ENCODE measurements around the gene VPS37D.
A peak's percentile ranks its signal among the peaks of the same experiment; 100 is the strongest.
"Not testable (repeated sequence)": the region's sequence is repeated elsewhere in the genome, so short reads cannot be mapped to it uniquely, and the experiment has no call there.

VPS37D gene

GRCh38 chr7:73713319-73713718, 45.7 kb downstream of the VPS37D start:
- H2AK5ac ChIP-seq (ENCODE audit: low read depth, low read length); H3K14ac ChIP-seq (ENCODE audit: low read length); H3K36me3 ChIP-seq (replicated peaks in 1 of 2; ENCODE audit: control insufficient read depth in 2 of 2, insufficient read depth in 2 of 2, low read length in 2 of 2); H2AFZ ChIP-seq (ENCODE audit: low read length); H3K27ac ChIP-seq (replicated peaks; ENCODE audit: low read length); H2BK12ac ChIP-seq (ENCODE audit: low read length); H3K4me1 ChIP-seq (ENCODE audit: control insufficient read depth in 2 of 2, insufficient read depth in 1 of 2, low read depth in 1 of 2, low read length in 2 of 2); H3K23ac ChIP-seq (ENCODE audit: low read depth, low read length, poor library complexity); H2BK15ac ChIP-seq (ENCODE audit: low read length); H2BK5ac ChIP-seq (ENCODE audit: low read length); H3K4me3 ChIP-seq (ENCODE audit: low read length in 2 of 2); DNase-seq (ENCODE audit: low spot score); H4K8ac ChIP-seq (ENCODE audit: low read depth, low read length); H3K27me3 ChIP-seq (ENCODE audit: control insufficient read depth in 3 of 3, insufficient read depth in 3 of 3, low read depth in 1 of 3, low read length in 3 of 3); H3K9ac ChIP-seq (ENCODE audit: low read depth, low read length, poor library complexity); H3K4me2 ChIP-seq (ENCODE audit: insufficient read depth, low read length, poor library complexity, severe bottlenecking); H2BK120ac ChIP-seq (ENCODE audit: low read depth, low read length); H3K9me3 ChIP-seq (replicated peaks in 1 of 2; ENCODE audit: control insufficient read depth in 2 of 2, insufficient read depth in 1 of 2, low read depth in 1 of 2, low read length in 2 of 2); H3K4ac ChIP-seq (ENCODE audit: low read length); H3K18ac ChIP-seq (ENCODE audit: low read length); H4K91ac ChIP-seq (ENCODE audit: low read depth, low read length, poor library complexity): not testable (repeated sequence)
- peaks cover 11% of the 10 kb centered on the region for H3K79me1 ChIP-seq (ENCODE audit: low read depth, low read length)
- WGBS, 2 donors (ENCODE audit: extremely low coverage in 2 of 2, insufficient read length in 2 of 2, insufficient replicate concordance in 1 of 2): no CpG with 5 or more reads among the region's 6 CpGs

DNA sequence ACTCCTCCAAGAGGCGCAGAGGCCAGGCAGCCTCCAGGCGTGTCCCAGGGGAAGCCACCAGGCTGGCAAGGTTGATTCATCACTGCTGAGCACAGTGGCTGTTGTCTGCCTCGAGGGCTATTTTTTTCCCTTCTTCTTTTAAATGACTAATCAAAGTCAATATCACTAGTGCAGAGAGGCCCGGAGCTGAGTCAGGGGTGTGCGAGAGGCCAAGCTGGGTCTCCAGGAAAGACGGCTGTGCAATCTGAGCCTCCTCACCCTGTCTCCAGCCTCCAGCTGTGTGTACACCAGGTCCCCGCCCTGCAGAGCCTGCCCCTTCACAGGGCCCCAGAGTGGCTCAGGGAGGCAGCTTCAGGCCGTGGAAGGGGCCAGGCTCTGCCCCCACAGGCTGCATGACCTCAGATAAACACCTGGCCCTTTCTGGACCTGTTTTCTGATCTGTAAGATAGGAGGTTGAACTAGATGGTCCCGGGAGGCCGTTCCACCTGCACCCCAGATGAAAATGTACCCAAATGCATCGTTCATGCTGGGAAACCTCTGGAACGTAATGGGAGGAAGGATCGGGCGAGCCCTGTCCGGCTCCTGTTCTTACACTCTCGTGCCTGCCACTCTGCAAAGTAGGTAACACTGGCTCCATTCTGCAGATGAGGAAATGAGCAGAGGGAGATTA, 48.2 kb downstream of the VPS37D start:
- H4K91ac ChIP-seq (ENCODE audit: low read depth, low read length, poor library complexity): no peak overlapping the region
- H4K8ac ChIP-seq (ENCODE audit: low read depth, low read length): no peak overlapping the region
- no peak overlapping the region for H2AFZ ChIP-seq (ENCODE audit: low read length)
- no peaks in the 10 kb centered on the region for H3K36me3 ChIP-seq (replicated peaks in 1 of 2; ENCODE audit: control insufficient read depth in 2 of 2, insufficient read depth in 2 of 2, low read length in 2 of 2)
- no peak overlapping the region for H2BK5ac ChIP-seq (ENCODE audit: low read length)
- no peak overlapping the region for H3K14ac ChIP-seq (ENCODE audit: low read length)
- H2BK12ac ChIP-seq (ENCODE audit: low read length): no peak overlapping the region
- no peaks in the 10 kb centered on the region for H3K9me3 ChIP-seq (replicated peaks in 1 of 2; ENCODE audit: control insufficient read depth in 2 of 2, insufficient read depth in 1 of 2, low read depth in 1 of 2, low read length in 2 of 2)
- H2BK15ac ChIP-seq (ENCODE audit: low read length): no peak overlapping the region
- no peak overlapping the region for H3K27ac ChIP-seq (replicated peaks; ENCODE audit: low read length)
- no peak overlapping the region for H2AK5ac ChIP-seq (ENCODE audit: low read depth, low read length)
- no peak overlapping the region for H3K4me3 ChIP-seq (ENCODE audit: low read length in 2 of 2)
- no peak overlapping the region for H3K4me2 ChIP-seq (ENCODE audit: insufficient read depth, low read length, poor library complexity, severe bottlenecking)
- H3K27me3 ChIP-seq (ENCODE audit: control insufficient read depth in 3 of 3, insufficient read depth in 3 of 3, low read depth in 1 of 3, low read length in 3 of 3): peaks cover 0 to 17% (median 8%) of the 10 kb centered on the region in 3 experiments
- WGBS, 2 donors (ENCODE audit: extremely low coverage in 2 of 2, insufficient read length in 2 of 2, insufficient replicate concordance in 1 of 2): no CpG with 5 or more reads among the region's 16 CpGs
- H3K18ac ChIP-seq (ENCODE audit: low read length): no peak overlapping the region
- DNase-seq (ENCODE audit: low spot score): no peak
- H3K79me1 ChIP-seq (ENCODE audit: low read depth, low read length): peaks cover 10% of the 10 kb centered on the region
- H3K23ac ChIP-seq (ENCODE audit: low read depth, low read length, poor library complexity): peak overlapping the region; percentile 45
- no peak overlapping the region for H3K4ac ChIP-seq (ENCODE audit: low read length)
- H2BK120ac ChIP-seq (ENCODE audit: low read depth, low read length): no peak overlapping the region
- no peak overlapping the region for H3K9ac ChIP-seq (ENCODE audit: low read depth, low read length, poor library complexity)
- H3K4me1 ChIP-seq (ENCODE audit: control insufficient read depth in 2 of 2, insufficient read depth in 1 of 2, low read depth in 1 of 2, low read length in 2 of 2): peaks cover 3 to 4% of the 10 kb centered on the region in 2 donors

- DNase-seq (ENCODE audit: low spot score): no peak
- H3K27ac ChIP-seq (replicated peaks; ENCODE audit: low read length): no peak overlapping the region
- WGBS, 2 donors (ENCODE audit: extremely low coverage in 2 of 2, insufficient read length in 2 of 2, insufficient replicate concordance in 1 of 2): no CpG with 5 or more reads among the region's 4 CpGs
- H3K9me3 ChIP-seq (replicated peaks in 1 of 2; ENCODE audit: control insufficient read depth in 2 of 2, insufficient read depth in 1 of 2, low read depth in 1 of 2, low read length in 2 of 2): no peaks in the 10 kb centered on the region
- H3K14ac ChIP-seq (ENCODE audit: low read length): no peak overlapping the region
- H4K8ac ChIP-seq (ENCODE audit: low read depth, low read length): no peak overlapping the region
- no peak overlapping the region for H2AFZ ChIP-seq (ENCODE audit: low read length)
- H2BK120ac ChIP-seq (ENCODE audit: low read depth, low read length): no peak overlapping the region
- no peak overlapping the region for H2BK5ac ChIP-seq (ENCODE audit: low read length)
- H3K4ac ChIP-seq (ENCODE audit: low read length): no peak overlapping the region
- no peak overlapping the region for H4K91ac ChIP-seq (ENCODE audit: low read depth, low read length, poor library complexity)
- H3K23ac ChIP-seq (ENCODE audit: low read depth, low read length, poor library complexity): no peak overlapping the region
- no peak overlapping the region for H3K4me2 ChIP-seq (ENCODE audit: insufficient read depth, low read length, poor library complexity, severe bottlenecking)
- no peak overlapping the region for H3K9ac ChIP-seq (ENCODE audit: low read depth, low read length, poor library complexity)
- peak overlapping the region; percentile 6 for H2AK5ac ChIP-seq (ENCODE audit: low read depth, low read length)
- H3K18ac ChIP-seq (ENCODE audit: low read length): no peak overlapping the region
- peaks cover 10% of the 10 kb centered on the region for H3K79me1 ChIP-seq (ENCODE audit: low read depth, low read length)
- no peak overlapping the region for H3K4me3 ChIP-seq (ENCODE audit: low read length in 2 of 2)
- H3K27me3 ChIP-seq (ENCODE audit: control insufficient read depth in 3 of 3, insufficient read depth in 3 of 3, low read depth in 1 of 3, low read length in 3 of 3): peaks cover 0 to 22% (median 8%) of the 10 kb centered on the region in 3 experiments
- H3K4me1 ChIP-seq (ENCODE audit: control insufficient read depth in 2 of 2, insufficient read depth in 1 of 2, low read depth in 1 of 2, low read length in 2 of 2): peaks cover 3 to 4% of the 10 kb centered on the region in 2 donors
- H2BK15ac ChIP-seq (ENCODE audit: low read length): no peak overlapping the region
- no peaks in the 10 kb centered on the region for H3K36me3 ChIP-seq (replicated peaks in 1 of 2; ENCODE audit: control insufficient read depth in 2 of 2, insufficient read depth in 2 of 2, low read length in 2 of 2)
- H2BK12ac ChIP-seq (ENCODE audit: low read length): no peak overlapping the region
Observed at GRCh38 chr7:73716318-73716890, 48.8 kb downstream of the VPS37D start.

GRCh38 chr7:73717025-73717807, 49.6 kb downstream of the VPS37D start:
- H3K9me3 ChIP-seq (replicated peaks in 1 of 2; ENCODE audit: control insufficient read depth in 2 of 2, insufficient read depth in 1 of 2, low read depth in 1 of 2, low read length in 2 of 2): no peaks in the 10 kb centered on the region
- H4K91ac ChIP-seq (ENCODE audit: low read depth, low read length, poor library complexity): no peak overlapping the region
- H3K4ac ChIP-seq (ENCODE audit: low read length): peak overlapping the region; percentile 3
- no peak overlapping the region for H2BK120ac ChIP-seq (ENCODE audit: low read depth, low read length)
- no peak overlapping the region for H2AK5ac ChIP-seq (ENCODE audit: low read depth, low read length)
- no peak overlapping the region for H3K18ac ChIP-seq (ENCODE audit: low read length)
- H3K4me3 ChIP-seq (ENCODE audit: low read length in 2 of 2): no peak overlapping the region
- DNase-seq (ENCODE audit: low spot score): no peak
- no CpG with 5 or more reads among the region's 13 CpGs for WGBS, 2 donors (ENCODE audit: extremely low coverage in 2 of 2, insufficient read length in 2 of 2, insufficient replicate concordance in 1 of 2)
- no peak overlapping the region for H2BK5ac ChIP-seq (ENCODE audit: low read length)
- no peak overlapping the region for H3K23ac ChIP-seq (ENCODE audit: low read depth, low read length, poor library complexity)
- H3K4me2 ChIP-seq (ENCODE audit: insufficient read depth, low read length, poor library complexity, severe bottlenecking): no peak overlapping the region
- no peaks in the 10 kb centered on the region for H3K36me3 ChIP-seq (replicated peaks in 1 of 2; ENCODE audit: control insufficient read depth in 2 of 2, insufficient read depth in 2 of 2, low read length in 2 of 2)
- H3K27me3 ChIP-seq (ENCODE audit: control insufficient read depth in 3 of 3, insufficient read depth in 3 of 3, low read depth in 1 of 3, low read length in 3 of 3): peaks cover 0 to 27% (median 8%) of the 10 kb centered on the region in 3 experiments
- H3K9ac ChIP-seq (ENCODE audit: low read depth, low read length, poor library complexity): no peak overlapping the region
- no peak overlapping the region for H2BK12ac ChIP-seq (ENCODE audit: low read length)
- no peak overlapping the region for H3K14ac ChIP-seq (ENCODE audit: low read length)
- H3K4me1 ChIP-seq (ENCODE audit: control insufficient read depth in 2 of 2, insufficient read depth in 1 of 2, low read depth in 1 of 2, low read length in 2 of 2): peaks cover 3 to 4% of the 10 kb centered on the region in 2 donors
- peaks cover 10% of the 10 kb centered on the region for H3K79me1 ChIP-seq (ENCODE audit: low read depth, low read length)
- H2AFZ ChIP-seq (ENCODE audit: low read length): no peak overlapping the region
- no peak overlapping the region for H2BK15ac ChIP-seq (ENCODE audit: low read length)
- H4K8ac ChIP-seq (ENCODE audit: low read depth, low read length): no peak overlapping the region
- H3K27ac ChIP-seq (replicated peaks; ENCODE audit: low read length): no peak overlapping the region
